ENCODE results near the gene ONECUT1.

The ONECUT1 gene

GRCh38 chr15:52797625-52798501, 7.7 kb upstream of the ONECUT1 start:
- no peak overlapping the region for H3K4me3 ChIP-seq (ENCODE audit: low read depth, low read length)

GRCh38 chr15:52796753-52797520, 6.8 kb upstream of the ONECUT1 start:
- no peak overlapping the region for H3K4me3 ChIP-seq (ENCODE audit: low read depth, low read length)

- no peak overlapping the region for H3K4me3 ChIP-seq (ENCODE audit: low read depth, low read length)
Observed at GRCh38 chr15:52796228-52796521, 6.0 kb upstream of the ONECUT1 start.

GRCh38 chr15:52795464-52796227, 5.5 kb upstream of the ONECUT1 start:
- H3K4me3 ChIP-seq (ENCODE audit: low read depth, low read length): no peak overlapping the region

- no peak overlapping the region for H3K4me3 ChIP-seq (ENCODE audit: low read depth, low read length)
Observed at GRCh38 chr15:52794665-52795463, 4.7 kb upstream of the ONECUT1 start.

DNA sequence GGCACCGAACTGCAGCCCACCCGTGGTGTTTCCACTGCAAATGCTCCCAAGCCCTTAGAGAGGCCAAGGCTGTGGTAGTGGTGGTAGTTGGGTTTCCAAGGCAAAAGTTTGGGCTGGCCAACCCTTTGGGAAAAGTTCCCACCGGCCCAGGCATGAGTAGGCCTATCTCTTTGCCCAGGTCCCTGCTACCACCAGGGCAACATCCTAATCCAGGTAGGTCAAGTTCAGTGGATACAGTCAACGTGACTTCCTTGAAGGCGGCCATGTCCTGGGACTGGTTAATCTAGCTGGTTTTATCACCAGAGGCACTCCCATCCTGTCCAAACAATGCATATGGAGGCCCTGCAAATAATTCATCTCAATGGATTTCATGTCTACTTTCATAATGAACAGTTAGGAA, 1.6 kb upstream of the ONECUT1 start:
- no peak overlapping the region for H3K4me3 ChIP-seq (ENCODE audit: low read depth, low read length)

DNA sequence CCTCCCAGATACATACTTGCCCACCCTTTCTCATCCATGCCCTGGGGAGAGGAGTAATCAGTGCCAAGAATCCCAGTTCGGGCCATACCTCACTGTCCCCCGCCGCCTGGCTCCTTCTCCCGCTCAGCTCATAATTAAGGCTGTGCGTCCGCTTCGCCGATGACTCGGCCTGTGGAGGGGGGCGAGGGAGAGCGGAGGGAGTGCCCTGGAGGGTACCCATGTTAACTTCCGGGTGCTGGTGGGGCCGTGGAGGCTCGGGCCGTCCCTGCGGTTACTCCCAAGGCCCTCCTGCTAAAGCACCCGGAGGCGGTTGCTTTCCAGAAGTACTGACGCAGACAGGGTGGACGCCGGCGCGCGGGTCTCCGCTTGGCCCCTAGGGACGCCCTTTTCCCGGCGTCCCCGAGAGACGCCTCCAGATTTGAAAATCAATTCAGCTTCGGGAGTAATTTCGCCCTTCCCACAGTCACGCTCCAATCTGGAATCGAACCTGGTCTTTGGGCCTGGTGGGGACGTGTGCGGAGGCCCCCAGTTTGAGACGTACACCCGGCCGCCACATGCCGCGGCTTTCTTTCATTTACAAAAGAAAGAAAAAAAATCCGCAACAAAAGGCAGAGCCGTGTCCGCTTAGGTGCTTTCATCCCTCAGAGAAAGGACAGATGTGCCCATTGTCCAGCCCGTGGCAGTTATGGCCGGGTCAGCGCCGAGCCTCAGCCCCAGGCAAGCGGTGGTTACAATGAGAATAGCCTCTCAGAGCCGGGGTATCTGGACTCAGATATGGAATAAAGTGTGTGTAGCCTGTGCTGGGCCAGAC, 1.0 kb upstream of the ONECUT1 start:
- peak overlapping the region; percentile 0 for H3K4me3 ChIP-seq (ENCODE audit: low read depth, low read length)

- peak overlapping the region; percentile 30 for H3K4me3 ChIP-seq (ENCODE audit: low read depth, low read length)
Observed at GRCh38 chr15:52789601-52790168, 451 bp downstream of the ONECUT1 start.

- H3K4me3 ChIP-seq (ENCODE audit: low read depth, low read length): no peak overlapping the region
Observed at GRCh38 chr15:52789008-52789600, 1.0 kb downstream of the ONECUT1 start.

DNA sequence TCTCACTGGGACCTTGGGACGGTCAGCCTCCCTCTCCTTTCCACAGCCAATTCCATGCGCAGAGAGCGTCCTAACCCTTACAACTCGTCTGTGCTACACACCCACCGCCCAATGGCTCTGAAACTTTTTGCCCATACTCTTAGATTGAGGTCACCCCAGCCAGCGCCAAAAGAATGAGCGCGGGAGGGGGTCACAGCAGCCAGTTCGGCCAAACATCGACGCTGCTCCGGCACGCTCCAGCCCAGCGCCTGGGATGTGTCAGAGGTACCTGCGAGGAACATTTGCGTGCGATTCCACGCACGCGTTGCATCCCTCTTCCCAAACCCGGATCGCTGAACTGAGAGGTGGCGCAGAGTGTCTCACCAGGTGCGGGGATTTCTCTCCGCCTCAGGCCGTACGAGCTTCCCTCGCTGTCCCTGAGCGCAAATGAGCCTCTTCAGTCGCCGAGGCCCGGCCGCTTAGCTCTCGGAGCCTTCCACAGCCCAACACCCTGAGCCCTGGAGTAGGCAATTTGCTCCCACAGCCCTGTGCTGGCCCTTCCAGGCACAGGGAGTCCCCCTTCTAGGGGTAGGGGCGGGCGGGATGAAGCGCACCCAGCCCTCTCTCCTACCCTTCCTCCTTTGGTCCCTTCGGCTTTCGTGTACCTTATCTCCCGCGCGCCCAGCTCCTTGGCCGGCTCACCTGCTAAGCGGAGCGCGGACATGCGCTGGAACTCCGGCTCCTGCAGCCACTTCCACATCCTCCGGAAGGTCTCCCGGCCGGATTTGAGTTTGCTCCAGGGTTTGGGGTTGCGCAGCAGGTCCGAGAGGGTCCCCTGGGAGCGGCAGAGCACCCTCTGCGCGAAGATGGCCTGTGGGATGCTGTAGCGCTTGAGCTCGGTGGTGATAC, 1.8 kb downstream of the ONECUT1 start:
- no peak overlapping the region for H3K4me3 ChIP-seq (ENCODE audit: low read depth, low read length)

- H3K4me3 ChIP-seq (ENCODE audit: low read depth, low read length): no peak overlapping the region
Observed at GRCh38 chr15:52787549-52788098, 2.5 kb downstream of the ONECUT1 start.

DNA sequence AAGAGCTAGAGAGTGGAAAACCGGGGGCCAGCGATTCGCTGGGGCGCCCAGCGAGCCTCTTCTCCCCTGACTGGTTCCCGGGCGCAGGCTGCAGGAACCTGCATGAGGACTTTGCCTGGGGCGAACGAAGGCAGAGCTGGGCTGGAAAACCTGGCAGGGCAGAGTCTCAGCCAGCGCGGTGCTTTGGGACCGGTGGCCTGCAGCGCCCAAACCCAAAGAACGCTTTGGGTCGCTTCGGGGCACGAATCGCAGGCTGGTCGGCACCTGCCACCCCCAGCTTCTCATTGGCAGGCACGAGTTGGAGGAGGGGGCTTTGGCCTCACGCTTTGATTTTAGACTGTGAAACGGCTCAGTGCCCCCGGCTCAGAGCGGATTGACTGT, 3.0 kb downstream of the ONECUT1 start:
- H3K4me3 ChIP-seq (ENCODE audit: low read depth, low read length): no peak overlapping the region

- no peak overlapping the region for H3K4me3 ChIP-seq (ENCODE audit: low read depth, low read length)
Observed at GRCh38 chr15:52786436-52787122, 3.6 kb downstream of the ONECUT1 start.

GRCh38 chr15:52785672-52786406, 4.3 kb downstream of the ONECUT1 start:
- no peak overlapping the region for H3K4me3 ChIP-seq (ENCODE audit: low read depth, low read length)

GRCh38 chr15:52784799-52785671, 5.1 kb downstream of the ONECUT1 start:
- no peak overlapping the region for H3K4me3 ChIP-seq (ENCODE audit: low read depth, low read length)

Measured in iPS-11a (cell line).